Panc1 (cell line): Measurements from ENCODE around the gene CUX1. TPM values are rescaled to one million over a fixed set of nuclear protein-coding genes. Genes with fewer than 3 reads are reported as not detected.
"Not testable (repeated sequence)": the region's sequence is repeated elsewhere in the genome, so short reads cannot be mapped to it uniquely, and the experiment has no call there.

ENCODE experiments used
- ATAC-seq: fragments of 200-7000 bp; cut with Tn5 transposase; 2 replicates; pipeline ENCODE4 v1.9.1; 2020; ENCODE audit warnings: mild to moderate bottlenecking, moderate library complexity
- BruUV-seq: library from RNA; stranded (reverse); fragments of 400-500 nt; replicated peaks from 2 replicates; lab custom pipeline; 2021; lab: Mats Ljungman, UMichigan
- CTCF ChIA-PET: fragments of 300-600 bp; sonication (Branson Sonifier 250); formaldehyde crosslinking; loops from one replicate; lab custom pipeline; 2022; ENCODE audit warnings: antibody characterized with exemption; lab: Charles Lee
- POLR2A ChIA-PET: fragments of 300-600 bp; sonication (Branson Sonifier 250); formaldehyde crosslinking; loops from one replicate; lab custom pipeline; 2022; ENCODE audit warnings: antibody characterized with exemption; lab: Charles Lee
- DNase-seq: peaks from one replicate; pipeline ENCODE4 v3.0.0-alpha.2; 2010; ENCODE audit warnings: low read depth, low spot score
- H3K27ac ChIP-seq: 2 replicates; pipeline ENCODE4 v1.5.1; 2011; ENCODE audit warnings: mild to moderate bottlenecking, low read length, inconsistent platforms
- H3K27me3 ChIP-seq: fragments of 200-500 bp; sonication (Bioruptor generic); 2 replicates; pipeline ENCODE4 v1.6.0; 2014; ENCODE audit warnings: low read length, inconsistent platforms; ENCODE audit not compliant: control insufficient read depth, insufficient read depth
- H3K36me3 ChIP-seq: fragments of 200-500 bp; sonication (Bioruptor generic); 2 replicates; pipeline ENCODE4 v1.5.1; 2014; ENCODE audit warnings: inconsistent platforms, mild to moderate bottlenecking, low read length, moderate library complexity; ENCODE audit not compliant: control insufficient read depth, insufficient read depth
- H3K4me1 ChIP-seq: 2 replicates; pipeline ENCODE4 v1.5.1; 2011; ENCODE audit warnings: inconsistent platforms, mild to moderate bottlenecking, low read length, moderate library complexity; ENCODE audit not compliant: control insufficient read depth, insufficient read depth
- H3K4me3 ChIP-seq, 2 experiments: 2 replicates each; pipeline ENCODE4 v1.5.1; 2011 to 2012; ENCODE audit warnings: low read depth in 2 of 2, low read length in 2 of 2, mild to moderate bottlenecking in 2 of 2, inconsistent platforms in 1 of 2, moderate library complexity in 1 of 2
- H3K9me3 ChIP-seq: fragments of 200-500 bp; sonication (Bioruptor generic); 2 replicates; pipeline ENCODE4 v1.5.1; 2014; ENCODE audit warnings: low read depth, mild to moderate bottlenecking, inconsistent platforms, low read length, moderate library complexity; ENCODE audit not compliant: control insufficient read depth, insufficient read depth
- CTCF ChIP-seq: fragments of 450-650 bp; IDR thresholded peaks from 2 replicates; pipeline ENCODE4 v1.5.1; 2017; ENCODE audit warnings: mild to moderate bottlenecking
- POLR2AphosphoS5 ChIP-seq: IDR thresholded peaks from 2 replicates; pipeline ENCODE4 v1.6.1; 2012; ENCODE audit warnings: mild to moderate bottlenecking, low read depth, low read length, moderate library complexity
- REST ChIP-seq, 2 experiments: IDR thresholded peaks; 2 replicates each; pipeline ENCODE4 v1.6.1; 2011 to 2012; ENCODE audit warnings: low read depth in 2 of 2, control low read depth in 1 of 2, low read length in 1 of 2, mild to moderate bottlenecking in 1 of 2, moderate library complexity in 1 of 2; ENCODE audit not compliant: insufficient read depth in 1 of 2
- SIN3A ChIP-seq: IDR thresholded peaks from 2 replicates; pipeline ENCODE4 v1.6.1; 2012; ENCODE audit warnings: low read depth, mild to moderate bottlenecking, low read length, moderate library complexity, borderline replicate concordance; ENCODE audit not compliant: insufficient read depth
- TCF7L2 ChIP-seq: IDR thresholded peaks from 2 replicates; pipeline ENCODE4 v1.6.1; 2011; ENCODE audit warnings: mild to moderate bottlenecking, low read depth, low read length, inconsistent platforms
- in situ Hi-C: cut with HindIII; loops from 2 replicates; pipeline ENCODE4 v1.10.0; 2016; ENCODE audit warnings: low sequenced_read_pairs, low pct_unique_long_range_greater_than_20kb
- intact Hi-C: fragments of 100-400 bp; cut with micrococcal nuclease; formaldehyde crosslinking; loops from one replicate; pipeline ENCODE4 v1.10.0; 2022; ENCODE audit not compliant: unreplicated experiment
- total RNA-seq: library from RNA; stranded (reverse); gene quantifications from one replicate; pipeline ENCODE4 v1.2.1, GENCODE V29; 2021; ENCODE audit not compliant: unreplicated experiment

Gene CUX1
- total RNA-seq, 1 experiment from 2014 or later: 50.9 TPM

GRCh38 chr7:101798173-101798572 is 19.3 kb upstream of the CUX1 start:
- intact Hi-C loops, H3K27me3 ChIP-seq, CTCF ChIA-PET: not testable (repeated sequence)

GRCh38 chr7:101803203-101804087 is 14.0 kb upstream of the CUX1 start:
- CTCF ChIA-PET: no interaction called here
- BruUV-seq: no TSS peak
- H3K27me3 ChIP-seq: peaks cover 8% of the 10 kb centered on the region; the same call in 1 of the 2 replicates
- H3K36me3 ChIP-seq: no peaks in the 10 kb centered on the region
- DNase-seq (no peak), ATAC-seq (no peak)
- no peaks in the 10 kb centered on the region for H3K9me3 ChIP-seq
- POLR2A ChIA-PET: no interaction called here
- H3K27ac ChIP-seq: no peak overlapping the region
- no peaks in the 10 kb centered on the region for H3K4me1 ChIP-seq
- H3K4me3 ChIP-seq: no peak overlapping the region
- in situ Hi-C loops (no loop called here), intact Hi-C loops (no loop called here)
- no peak for TF ChIP-seq TCF7L2
- TF ChIP-seq REST (IDR thresholded peaks at IDR 0.05; ENCODE audit: insufficient read depth in 1 of 2, low read depth in 2 of 2, low read length in 1 of 2): no peak
- TF ChIP-seq POLR2AphosphoS5: no peak

More at GRCh38 chr7:101798173-101798572, 19.3 kb upstream of the CUX1 start:
- POLR2A ChIA-PET, H3K4me1 ChIP-seq, DNase-seq, H3K4me3 ChIP-seq, H3K27ac ChIP-seq, H3K36me3 ChIP-seq, BruUV-seq, ATAC-seq, in situ Hi-C loops, H3K9me3 ChIP-seq: not testable (repeated sequence)

- DNase-seq (no peak), ATAC-seq (no peak)
- H3K27ac ChIP-seq: no peak overlapping the region
- H3K9me3 ChIP-seq: no peaks in the 10 kb centered on the region
- no peak overlapping the region for H3K4me3 ChIP-seq
- CTCF ChIA-PET: interaction anchor here (0.7 kb wide), 1 partner anchor 164 kb away, joined by 3 read pairs; no protein-coding TSS in a partner anchor
- BruUV-seq: no TSS peak
- TF ChIP-seq POLR2AphosphoS5 (no peak), SIN3A (no peak), TCF7L2 (no peak), CTCF (no peak), REST (IDR thresholded peaks at IDR 0.05; ENCODE audit: insufficient read depth in 1 of 2, low read depth in 2 of 2, low read length in 1 of 2) (no peak)
- POLR2A ChIA-PET: no interaction called here
- H3K36me3 ChIP-seq: no peaks in the 10 kb centered on the region
- intact Hi-C loops: no loop called here
- in situ Hi-C loops: no loop called here
- peaks cover 8% of the 10 kb centered on the region; the same call in 1 of the 2 replicates for H3K27me3 ChIP-seq
- no peaks in the 10 kb centered on the region for H3K4me1 ChIP-seq
These were observed 13.1 kb upstream of the CUX1 start for GRCh38 chr7:101804088-101804963.
